Upper lobe of right lung (tissue), 1 donor: ENCODE data around the gene AIFM1. TPM values are rescaled to one million over a fixed set of nuclear protein-coding genes. Genes with fewer than 3 reads are reported as not detected.

Experiments used
- ATAC-seq: fragments of 200-7000 bp; cut with Tn5 transposase; one replicate; pipeline ENCODE4 v1.9.1; 2020; ENCODE audit warnings: mild to moderate bottlenecking, moderate library complexity
- DNase-seq: peaks from one replicate; pipeline ENCODE4 v3.0.0-alpha.2; 2020
- H3K27ac ChIP-seq: fragments of 200-600 bp; one replicate; pipeline ENCODE4 v1.8.0; 2022
- H3K27me3 ChIP-seq: fragments of 200-600 bp; one replicate; pipeline ENCODE4 v1.8.0; 2022; ENCODE audit warnings: mild to moderate bottlenecking
- H3K36me3 ChIP-seq: fragments of 200-600 bp; one replicate; pipeline ENCODE4 v1.8.0; 2022
- H3K4me1 ChIP-seq: fragments of 200-600 bp; one replicate; pipeline ENCODE4 v1.8.0; 2022
- H3K4me3 ChIP-seq: fragments of 200-600 bp; one replicate; pipeline ENCODE4 v1.8.0; 2022; ENCODE audit warnings: mild to moderate bottlenecking
- H3K9me3 ChIP-seq: fragments of 200-600 bp; one replicate; pipeline ENCODE4 v1.8.0; 2022
- CTCF ChIP-seq: fragments of 200-600 bp; IDR thresholded peaks from one replicate; pipeline ENCODE4 v1.8.0; 2022; ENCODE audit warnings: antibody characterized with exemption
- intact Hi-C: fragments of 100-400 bp; cut with DNase I; formaldehyde crosslinking; loops from one replicate; pipeline ENCODE4 v1.11.0; 2022
- total RNA-seq: library from RNA; stranded (reverse); fragmentation: NEBNext Ultra II Directional; extraction: Animal tissue kit (Norgen Biotek cat#: 25700); gene quantifications from one replicate; pipeline ENCODE4 v1.2.1, GENCODE V29; 2021
- donor health status: DM: no; HTN: yes; CAD: no; lungs with severe emphysema.

Gene AIFM1
- total RNA-seq, 1 donor from 2014 or later, result 23.2 TPM

- Histone ChIP-seq H3K36me3 (peaks cover 34% of the 10 kb centered on the region), H3K4me3 (no peak overlapping the region)
- ATAC-seq, result no peak
Measured at GRCh38 chrX:130136961-130137360, 28.7 kb downstream of the AIFM1 start.

GRCh38 chrX:130136496-130136895 lies 29.1 kb downstream of the AIFM1 start:
- ATAC-seq (peak; percentile 39), DNase-seq (no peak)
- no peak overlapping the region for H3K27ac ChIP-seq
- H3K4me1 ChIP-seq, result no peaks in the 10 kb centered on the region
- no peak for TF ChIP-seq CTCF
- intact Hi-C loops, result no loop called here
- H3K9me3 ChIP-seq, result no peaks in the 10 kb centered on the region
- H3K4me3 ChIP-seq, result no peak overlapping the region
- no peaks in the 10 kb centered on the region for H3K27me3 ChIP-seq
- peaks cover 33% of the 10 kb centered on the region for H3K36me3 ChIP-seq

More at GRCh38 chrX:130136961-130137360, 28.7 kb downstream of the AIFM1 start:
- Histone ChIP-seq H3K27ac (no peak overlapping the region), H3K4me1 (no peaks in the 10 kb centered on the region), H3K9me3 (no peaks in the 10 kb centered on the region), H3K27me3 (no peaks in the 10 kb centered on the region)
- DNase-seq, result no peak
- intact Hi-C loops, result no loop called here
- no peak for TF ChIP-seq CTCF

- H3K27me3 ChIP-seq, result no peaks in the 10 kb centered on the region
- ATAC-seq (no peak), DNase-seq (no peak)
- no peak overlapping the region for H3K27ac ChIP-seq
- no peak overlapping the region for H3K4me3 ChIP-seq
- TF ChIP-seq CTCF, result no peak
- H3K36me3 ChIP-seq, result peaks cover 31% of the 10 kb centered on the region
- H3K4me1 ChIP-seq, result no peaks in the 10 kb centered on the region
- intact Hi-C loops, result no loop called here
- no peaks in the 10 kb centered on the region for H3K9me3 ChIP-seq
Measured at GRCh38 chrX:130130990-130131389, 34.7 kb downstream of the AIFM1 start.

- Histone ChIP-seq H3K4me3 (no peak overlapping the region), H3K36me3 (peaks cover 9% of the 10 kb centered on the region), H3K9me3 (no peaks in the 10 kb centered on the region), H3K27ac (no peak overlapping the region), H3K27me3 (no peaks in the 10 kb centered on the region), H3K4me1 (peaks cover 2% of the 10 kb centered on the region)
- DNase-seq, result no peak
- ATAC-seq, result peak; percentile 7
- intact Hi-C loops, result no loop called here
- no peak for TF ChIP-seq CTCF
Measured at GRCh38 chrX:130125091-130125874, 40.4 kb downstream of the AIFM1 start.

- no peaks in the 10 kb centered on the region for H3K9me3 ChIP-seq
- intact Hi-C loops, result no loop called here
- no peaks in the 10 kb centered on the region for H3K27me3 ChIP-seq
- no peak overlapping the region for H3K27ac ChIP-seq
- H3K36me3 ChIP-seq, result peaks cover 6% of the 10 kb centered on the region
- TF ChIP-seq CTCF, result no peak
- no peak overlapping the region for H3K4me3 ChIP-seq
- ATAC-seq (no peak), DNase-seq (no peak)
- H3K4me1 ChIP-seq, result peaks cover 4% of the 10 kb centered on the region
Measured at GRCh38 chrX:130124577-130124976, 41.1 kb downstream of the AIFM1 start.

GRCh38 chrX:130121505-130121800 lies 44.2 kb downstream of the AIFM1 start:
- Histone ChIP-seq H3K27ac (no peak overlapping the region), H3K4me3 (no peak overlapping the region), H3K4me1 (peaks cover 4% of the 10 kb centered on the region), H3K9me3 (no peaks in the 10 kb centered on the region), H3K27me3 (no peaks in the 10 kb centered on the region), H3K36me3 (no peaks in the 10 kb centered on the region)
- DNase-seq (no peak), ATAC-seq (no peak)
- intact Hi-C loops, result no loop called here
- TF ChIP-seq CTCF, result no peak
